ENCODE data around the gene LILRB1. TPM values are rescaled to one million over a fixed set of nuclear protein-coding genes. Genes with fewer than 3 reads are reported as not detected.
"Not testable (repeated sequence)": the region's sequence is repeated elsewhere in the genome, so short reads cannot be mapped to it uniquely, and the experiment has no call there.

Gene LILRB1
- total RNA-seq, 1 donor from 2014 or later: 1.5 TPM

DNA sequence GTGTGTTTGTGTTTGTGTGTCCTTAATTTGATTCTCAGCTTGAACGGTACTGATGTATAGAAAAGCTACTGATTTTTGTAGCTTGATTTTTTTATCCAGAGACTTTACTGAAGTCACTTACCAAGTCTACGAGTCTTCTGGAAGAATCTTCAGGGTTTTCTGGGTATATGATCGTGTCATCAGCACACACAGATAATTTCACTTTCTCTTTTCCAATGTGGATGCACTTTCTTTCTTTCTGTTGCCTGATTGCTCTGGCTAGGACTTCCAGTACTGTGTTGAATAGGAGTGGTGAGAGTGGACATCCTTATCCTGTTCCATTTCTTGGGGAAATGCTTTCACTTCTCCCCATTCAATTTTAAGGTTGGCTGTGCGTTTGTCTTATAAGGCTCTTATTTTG lies 7.9 kb upstream of the LILRB1 start:
- intact Hi-C loops (cut with DNase I): no loop called here
- no peak for DNase-seq (ENCODE audit: low spot score)

DNA sequence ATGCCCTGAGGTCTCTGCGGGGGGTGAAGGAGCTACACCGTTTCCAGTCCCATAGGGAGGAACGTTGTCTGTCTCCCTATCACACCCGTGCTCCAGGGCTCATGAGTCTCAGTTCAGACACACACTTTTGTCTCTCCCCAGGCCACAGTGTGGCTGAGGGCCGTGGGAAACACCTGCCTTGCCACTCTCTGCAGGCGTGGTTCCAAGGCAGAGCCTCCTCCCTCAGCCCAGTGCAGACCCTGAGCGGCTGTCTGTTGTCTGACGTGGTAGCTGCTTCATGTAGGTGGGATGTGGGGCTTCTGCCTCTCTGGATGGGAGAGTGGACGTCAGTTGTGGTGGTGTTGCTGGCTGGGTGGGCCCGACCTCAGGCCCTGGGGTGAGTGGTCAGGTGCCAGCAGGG lies 6.0 kb upstream of the LILRB1 start:
- DNase-seq (ENCODE audit: low spot score); intact Hi-C loops (cut with DNase I): not testable (repeated sequence)

DNA sequence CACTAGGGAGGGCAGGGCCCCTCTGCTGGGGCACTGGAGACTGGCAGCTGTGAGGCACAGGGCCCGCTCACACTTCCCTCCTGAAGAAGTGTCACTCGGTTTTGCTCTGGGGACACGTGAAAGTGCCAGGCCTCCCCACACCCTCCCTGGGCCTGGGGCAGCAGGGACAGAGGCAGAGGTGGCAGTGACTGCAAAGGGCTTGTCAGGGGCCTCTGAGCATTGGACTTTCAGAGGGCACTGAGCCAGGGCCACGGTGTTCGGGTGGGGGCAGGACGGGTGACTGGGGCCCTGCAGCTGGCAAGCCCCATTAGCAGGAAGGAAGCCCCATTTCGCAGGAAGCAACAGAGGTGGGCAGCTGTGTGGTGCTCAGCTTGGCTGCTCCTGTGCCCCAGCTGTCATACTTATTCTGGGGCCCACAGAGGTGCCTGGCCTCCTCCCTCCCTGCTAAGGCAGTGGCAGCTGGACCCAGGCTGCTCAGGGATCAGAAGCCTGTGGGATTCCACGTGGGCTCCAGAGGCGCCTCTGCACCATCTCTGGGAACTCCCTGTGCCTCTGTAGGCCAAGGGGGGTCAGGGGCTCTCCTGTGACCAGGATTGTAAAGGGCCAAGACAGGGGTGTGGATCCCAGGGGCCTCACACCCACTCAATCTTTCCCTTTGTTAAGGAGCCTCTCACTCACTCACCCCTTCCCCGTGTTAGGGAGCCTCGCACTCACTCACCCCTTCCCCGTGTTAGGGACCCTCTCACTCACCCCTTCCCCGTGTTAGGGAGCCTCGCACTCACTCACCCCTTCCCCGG lies 5.2 kb upstream of the LILRB1 start:
- intact Hi-C loops (cut with DNase I); DNase-seq (ENCODE audit: low spot score): not testable (repeated sequence)

DNA sequence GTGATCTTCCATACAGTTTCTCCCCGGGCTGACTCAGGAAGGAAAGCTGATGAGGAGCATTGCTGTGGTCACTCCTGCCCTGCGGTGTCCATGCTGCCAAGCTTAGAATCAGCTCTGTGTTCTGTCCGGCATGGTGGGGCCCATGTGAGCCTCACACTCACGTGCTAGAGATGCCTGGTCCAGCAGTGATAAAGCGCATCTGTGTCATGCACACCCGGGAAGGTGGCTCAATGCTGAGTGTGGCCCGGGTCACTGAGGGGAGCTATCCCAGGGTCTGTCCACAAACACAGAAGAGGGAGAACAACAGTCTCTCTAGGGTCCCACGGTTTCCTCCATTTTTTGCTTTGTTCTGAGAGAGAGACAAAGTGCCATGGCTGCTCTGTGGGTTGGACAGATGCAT lies 3.5 kb upstream of the LILRB1 start:
- intact Hi-C loops (cut with DNase I): no loop called here

DNA sequence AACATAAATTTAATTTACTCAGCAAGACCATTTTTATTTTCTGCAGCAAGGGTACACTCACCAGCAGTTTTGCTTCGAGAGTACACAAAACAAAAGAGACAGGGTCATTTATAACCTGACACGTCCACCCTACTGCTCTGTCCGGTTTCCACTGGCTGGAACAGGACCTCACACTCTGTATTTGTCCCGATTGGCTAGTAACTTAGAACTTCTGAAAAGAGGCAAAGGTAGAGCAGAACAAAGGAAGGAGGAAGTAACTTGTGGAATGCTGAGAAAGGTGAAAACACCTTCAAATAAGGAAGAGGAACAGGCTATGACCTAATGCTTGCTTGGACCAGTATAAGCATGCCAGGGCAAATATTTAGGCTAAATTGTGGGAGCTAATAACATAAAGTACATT lies 2.4 kb upstream of the LILRB1 start:
- intact Hi-C loops (cut with DNase I); DNase-seq (ENCODE audit: low spot score): not testable (repeated sequence)

More for the DNA sequence above, 3.5 kb upstream of the LILRB1 start:
- DNase-seq (ENCODE audit: low spot score): no peak

DNA sequence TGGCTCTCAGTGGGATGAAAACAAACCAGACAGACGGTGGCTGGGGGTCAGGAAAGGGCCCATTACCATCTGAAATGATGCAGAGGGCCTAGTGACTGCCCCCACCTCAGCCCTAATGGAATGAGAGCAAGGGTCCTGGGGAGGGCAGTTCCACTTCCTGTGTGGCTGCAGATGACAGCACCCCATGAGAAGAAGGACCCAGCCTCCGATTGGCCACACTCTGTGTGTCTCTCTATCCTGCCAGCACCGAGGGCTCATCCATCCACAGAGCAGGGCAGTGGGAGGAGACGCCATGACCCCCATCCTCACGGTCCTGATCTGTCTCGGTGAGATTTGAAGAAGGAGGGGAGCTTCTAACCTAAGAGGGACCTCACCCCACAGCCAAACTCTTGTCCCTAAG lies 498 bp downstream of the LILRB1 start:
- intact Hi-C loops (cut with DNase I): no loop called here
- no peak for DNase-seq (ENCODE audit: low spot score)

DNA sequence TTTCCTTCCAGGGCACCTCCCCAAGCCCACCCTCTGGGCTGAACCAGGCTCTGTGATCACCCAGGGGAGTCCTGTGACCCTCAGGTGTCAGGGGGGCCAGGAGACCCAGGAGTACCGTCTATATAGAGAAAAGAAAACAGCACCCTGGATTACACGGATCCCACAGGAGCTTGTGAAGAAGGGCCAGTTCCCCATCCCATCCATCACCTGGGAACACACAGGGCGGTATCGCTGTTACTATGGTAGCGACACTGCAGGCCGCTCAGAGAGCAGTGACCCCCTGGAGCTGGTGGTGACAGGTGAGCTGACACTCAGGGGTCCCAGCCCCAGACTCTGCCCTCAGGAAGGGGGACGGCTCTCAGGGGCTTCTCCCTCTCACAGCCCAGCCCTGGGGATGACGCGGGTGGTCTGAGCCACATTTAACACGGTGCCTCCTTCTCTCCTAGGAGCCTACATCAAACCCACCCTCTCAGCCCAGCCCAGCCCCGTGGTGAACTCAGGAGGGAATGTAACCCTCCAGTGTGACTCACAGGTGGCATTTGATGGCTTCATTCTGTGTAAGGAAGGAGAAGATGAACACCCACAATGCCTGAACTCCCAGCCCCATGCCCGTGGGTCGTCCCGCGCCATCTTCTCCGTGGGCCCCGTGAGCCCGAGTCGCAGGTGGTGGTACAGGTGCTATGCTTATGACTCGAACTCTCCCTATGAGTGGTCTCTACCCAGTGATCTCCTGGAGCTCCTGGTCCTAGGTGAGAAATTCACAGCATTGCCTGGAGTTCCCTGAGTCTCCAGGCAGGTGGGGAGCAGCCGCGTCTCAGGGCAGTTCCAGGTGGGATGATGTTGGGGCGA lies 1.4 kb downstream of the LILRB1 start:
- intact Hi-C loops (cut with DNase I); DNase-seq (ENCODE audit: low spot score): not testable (repeated sequence)

DNA sequence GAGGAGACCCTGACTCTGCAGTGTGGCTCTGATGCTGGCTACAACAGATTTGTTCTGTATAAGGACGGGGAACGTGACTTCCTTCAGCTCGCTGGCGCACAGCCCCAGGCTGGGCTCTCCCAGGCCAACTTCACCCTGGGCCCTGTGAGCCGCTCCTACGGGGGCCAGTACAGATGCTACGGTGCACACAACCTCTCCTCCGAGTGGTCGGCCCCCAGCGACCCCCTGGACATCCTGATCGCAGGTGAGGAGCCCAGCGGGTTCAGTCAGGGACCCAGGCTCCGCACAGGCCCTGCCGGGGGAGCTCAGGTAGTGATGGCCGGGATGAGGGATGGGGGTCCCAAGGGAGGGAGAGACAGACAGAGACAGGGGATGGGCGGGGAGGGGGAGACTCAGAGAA lies 2.2 kb downstream of the LILRB1 start:
- intact Hi-C loops (cut with DNase I); DNase-seq (ENCODE audit: low spot score): not testable (repeated sequence)

DNA sequence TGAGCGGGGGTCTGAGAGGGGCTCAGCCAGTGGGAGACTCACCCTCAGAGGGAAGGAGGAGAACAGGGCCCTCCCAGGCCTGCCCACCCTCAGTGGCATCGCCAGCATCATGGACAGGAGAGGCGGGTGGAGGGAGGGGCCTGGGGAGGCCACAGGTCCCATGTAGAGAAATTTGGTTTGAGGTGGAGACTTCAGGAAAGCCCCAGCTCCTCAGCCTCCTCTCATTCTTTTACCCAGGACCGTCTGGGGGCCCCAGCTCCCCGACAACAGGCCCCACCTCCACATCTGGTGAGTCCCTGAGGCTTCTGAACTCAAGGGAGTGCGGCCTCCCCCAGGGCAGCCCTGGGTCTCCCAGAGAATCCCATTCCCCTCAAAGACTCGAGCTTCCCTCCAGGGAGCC lies 3.1 kb downstream of the LILRB1 start:
- intact Hi-C loops (cut with DNase I): no loop called here
- DNase-seq (ENCODE audit: low spot score): no peak

DNA sequence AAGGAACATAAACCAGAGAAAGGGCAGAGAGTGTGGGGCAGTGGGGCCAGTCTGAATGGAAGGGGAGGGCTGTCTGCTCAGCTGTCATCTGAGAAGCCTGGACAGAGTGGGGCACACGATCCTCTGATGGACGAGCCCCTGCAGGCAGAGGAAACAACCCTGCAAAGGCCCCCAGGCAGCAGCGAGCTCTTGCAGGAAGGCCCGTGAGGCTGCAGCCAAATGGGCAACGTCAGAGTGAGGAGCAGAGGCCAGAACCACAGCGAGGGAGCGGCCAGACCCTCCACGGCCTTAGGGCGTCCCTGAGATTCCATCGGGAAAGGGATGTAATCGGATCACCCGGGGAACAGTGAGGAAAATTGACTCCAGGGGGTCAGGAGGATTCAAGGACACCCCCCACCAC lies 5.8 kb downstream of the LILRB1 start:
- DNase-seq (ENCODE audit: low spot score); intact Hi-C loops (cut with DNase I): not testable (repeated sequence)

DNA sequence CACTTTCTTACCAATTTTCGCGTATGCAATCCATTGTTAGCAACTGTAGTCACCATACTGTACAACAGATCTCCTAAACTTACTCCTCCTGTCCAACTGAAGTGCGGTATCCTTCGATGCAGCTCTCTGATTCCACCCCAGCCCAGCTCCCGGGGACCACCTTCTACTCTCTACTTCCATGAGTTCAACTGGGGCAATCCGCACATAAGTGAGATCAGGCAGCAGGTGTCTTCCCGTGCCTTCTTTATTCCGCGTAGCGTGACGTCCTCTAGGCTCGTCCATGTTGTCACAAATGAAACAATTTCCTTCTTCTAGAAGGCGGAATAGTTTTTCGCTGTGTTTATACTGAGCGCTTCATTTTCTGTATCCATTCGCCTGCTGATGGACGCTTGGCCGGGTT lies 8.4 kb downstream of the LILRB1 start:
- intact Hi-C loops (cut with DNase I): no loop called here
- DNase-seq (ENCODE audit: low spot score): no peak

DNA sequence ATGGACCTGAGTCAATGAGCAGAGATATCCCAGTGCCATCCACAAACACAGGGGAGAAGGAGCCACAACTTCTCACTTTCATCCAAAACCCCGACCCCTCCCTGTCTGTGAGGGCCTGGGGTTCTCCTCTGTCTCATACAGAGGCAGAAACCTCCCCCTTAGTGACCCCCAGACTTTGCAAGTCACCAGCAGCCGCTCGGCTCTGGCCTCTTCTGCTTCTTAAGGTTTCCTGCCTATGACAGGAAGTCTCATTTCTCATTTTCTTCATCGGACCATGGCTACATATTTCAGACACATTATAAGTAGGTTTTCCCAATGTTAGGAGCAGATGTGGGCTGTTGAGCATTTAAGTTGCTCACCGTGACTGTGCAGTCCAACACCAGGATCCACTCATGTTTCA lies 12.7 kb downstream of the LILRB1 start:
- DNase-seq (ENCODE audit: low spot score); intact Hi-C loops (cut with DNase I): not testable (repeated sequence)

DNA sequence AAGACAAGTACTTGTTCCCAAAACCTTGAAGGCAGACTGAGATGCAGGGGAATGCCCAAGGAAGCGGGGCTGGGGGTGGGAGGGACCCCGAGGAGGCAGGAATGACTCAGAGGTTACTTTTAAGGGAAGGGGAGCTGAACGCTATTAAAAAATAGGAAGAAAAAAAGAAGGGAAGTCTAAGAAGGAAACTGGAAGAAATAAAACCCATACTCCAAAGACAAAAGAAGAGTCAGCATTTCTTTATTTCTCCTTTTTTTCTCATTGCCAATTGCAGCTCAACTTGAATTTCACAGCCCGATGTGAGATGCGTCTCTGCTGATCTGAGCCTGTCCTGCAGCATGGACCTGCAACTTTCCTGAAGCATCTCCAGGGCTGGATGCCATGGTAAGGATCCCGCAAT lies 13.3 kb downstream of the LILRB1 start:
- DNase-seq (ENCODE audit: low spot score); intact Hi-C loops (cut with DNase I): not testable (repeated sequence)

DNA sequence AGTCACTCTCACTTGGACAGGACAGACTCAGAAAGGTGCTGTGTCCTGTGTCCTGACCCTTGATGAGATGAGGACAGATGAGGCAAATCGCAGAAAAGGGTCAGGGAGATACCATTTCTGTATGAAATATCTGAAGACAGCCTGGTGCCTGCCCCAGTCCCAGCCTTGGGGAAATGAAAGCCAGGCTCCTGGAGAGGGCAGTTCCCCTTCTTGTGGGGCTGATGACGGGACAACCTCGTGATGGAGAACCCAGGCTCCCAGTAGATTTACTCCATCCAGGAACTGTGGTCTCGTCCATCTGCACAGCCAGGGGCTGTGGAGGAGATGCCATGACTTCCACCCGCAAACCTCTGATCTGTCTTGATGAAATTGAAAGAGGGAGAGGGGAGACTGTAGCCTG lies 13.8 kb downstream of the LILRB1 start:
- intact Hi-C loops (cut with DNase I): no loop called here
- DNase-seq (ENCODE audit: low spot score): no peak

DNA sequence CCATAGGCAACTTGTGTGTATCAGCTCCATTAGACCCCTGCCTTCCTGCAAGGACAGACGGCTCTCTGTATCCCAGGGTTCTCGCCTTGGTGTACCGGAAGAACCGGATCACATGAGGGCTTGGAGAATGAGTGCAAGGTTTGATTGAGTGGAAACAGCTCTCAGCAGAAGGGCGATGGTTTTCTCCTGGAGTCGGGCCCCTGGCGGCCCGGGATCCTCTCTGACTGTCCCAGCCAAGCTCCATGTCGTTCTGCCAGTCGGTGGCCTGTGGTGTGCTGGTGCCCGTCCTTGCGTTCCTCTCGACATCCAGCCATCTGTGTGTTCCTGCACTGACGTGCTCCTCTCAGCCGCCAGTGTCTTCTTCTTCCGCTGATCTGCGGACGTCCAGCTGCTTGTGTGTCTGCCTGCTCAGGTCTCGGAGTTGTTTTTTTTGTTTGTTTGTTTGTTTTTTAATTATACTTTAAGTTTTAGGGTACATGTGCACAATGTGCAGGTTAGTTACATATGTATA lies 16.1 kb downstream of the LILRB1 start:
- intact Hi-C loops (cut with DNase I): no loop called here
- DNase-seq (ENCODE audit: low spot score): no peak

DNA sequence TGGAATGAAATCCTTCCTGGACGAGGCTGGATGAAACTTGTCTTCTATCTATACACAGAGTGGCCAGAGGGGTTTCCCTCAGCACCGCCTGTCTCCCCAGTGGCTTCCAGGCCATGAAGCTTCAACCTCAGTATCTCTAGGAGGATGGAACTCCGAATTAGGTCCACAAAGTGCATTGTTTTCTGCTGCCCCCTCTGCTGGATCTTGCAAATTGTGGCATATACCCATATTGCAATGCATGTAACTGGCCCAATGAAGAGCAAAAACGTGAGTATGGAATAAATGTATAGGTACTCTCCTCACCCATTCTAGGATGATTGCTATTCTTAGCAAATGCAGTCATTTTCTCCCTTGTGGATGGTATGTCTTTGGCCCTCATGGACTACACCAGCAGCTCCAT lies 17.8 kb downstream of the LILRB1 start:
- DNase-seq (ENCODE audit: low spot score): no peak
- intact Hi-C loops (cut with DNase I): no loop called here

DNA sequence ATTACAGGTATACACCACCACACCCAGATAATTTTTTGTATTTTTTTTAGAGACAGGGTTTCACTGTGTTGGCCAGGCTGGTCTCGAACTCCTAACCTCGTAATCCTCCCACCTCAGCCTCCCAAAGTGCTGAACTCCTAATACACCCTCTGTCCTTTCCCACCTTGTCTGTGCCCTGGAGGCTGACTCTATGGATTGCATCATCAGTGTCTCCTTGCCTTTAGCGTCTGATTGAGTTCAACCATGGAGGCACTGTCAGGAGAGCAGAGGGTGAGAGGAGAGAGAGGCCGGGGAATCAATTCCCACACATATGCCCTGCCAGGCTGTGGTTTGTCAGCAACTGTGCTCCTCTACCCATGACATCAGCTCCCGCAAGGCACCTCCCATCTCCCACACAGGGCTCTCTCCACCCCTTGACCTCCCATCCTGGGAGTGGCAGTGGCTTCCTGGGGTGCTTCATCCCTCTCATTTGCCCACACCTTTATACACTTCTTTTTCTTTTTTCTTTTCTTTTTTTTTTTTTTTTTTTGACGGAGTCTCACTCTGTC lies 19.9 kb downstream of the LILRB1 start:
- DNase-seq (ENCODE audit: low spot score): no peak
- intact Hi-C loops (cut with DNase I): no loop called here

DNA sequence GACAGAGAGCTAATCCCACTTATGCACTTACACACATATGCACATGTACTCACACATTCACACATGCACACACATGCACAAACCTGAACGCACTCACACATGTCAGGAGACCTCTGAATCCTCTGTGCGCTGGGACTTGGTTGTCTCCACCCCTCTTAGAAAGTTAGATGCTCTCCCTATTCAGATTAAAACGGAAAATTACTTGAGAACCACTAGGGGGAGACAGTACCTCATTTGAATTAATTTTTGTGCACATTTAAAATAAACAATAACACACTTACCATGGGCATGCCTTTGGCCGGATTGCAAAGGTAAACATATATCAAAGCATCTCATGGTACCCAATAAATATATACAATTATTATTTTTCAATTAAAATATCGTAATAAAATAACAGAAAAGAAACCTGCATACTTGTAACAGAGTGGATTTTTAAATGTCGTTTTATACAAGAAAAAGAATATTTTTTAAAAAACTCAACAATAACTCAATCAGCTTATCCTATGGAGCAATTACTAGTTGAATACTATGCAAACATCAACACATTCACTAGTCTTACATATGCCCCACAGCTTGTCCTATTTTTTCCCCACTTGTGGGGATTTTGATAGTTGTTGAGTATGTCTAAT lies 23.0 kb downstream of the LILRB1 start:
- intact Hi-C loops (cut with DNase I): no loop called here
- no peak for DNase-seq (ENCODE audit: low spot score)

DNA sequence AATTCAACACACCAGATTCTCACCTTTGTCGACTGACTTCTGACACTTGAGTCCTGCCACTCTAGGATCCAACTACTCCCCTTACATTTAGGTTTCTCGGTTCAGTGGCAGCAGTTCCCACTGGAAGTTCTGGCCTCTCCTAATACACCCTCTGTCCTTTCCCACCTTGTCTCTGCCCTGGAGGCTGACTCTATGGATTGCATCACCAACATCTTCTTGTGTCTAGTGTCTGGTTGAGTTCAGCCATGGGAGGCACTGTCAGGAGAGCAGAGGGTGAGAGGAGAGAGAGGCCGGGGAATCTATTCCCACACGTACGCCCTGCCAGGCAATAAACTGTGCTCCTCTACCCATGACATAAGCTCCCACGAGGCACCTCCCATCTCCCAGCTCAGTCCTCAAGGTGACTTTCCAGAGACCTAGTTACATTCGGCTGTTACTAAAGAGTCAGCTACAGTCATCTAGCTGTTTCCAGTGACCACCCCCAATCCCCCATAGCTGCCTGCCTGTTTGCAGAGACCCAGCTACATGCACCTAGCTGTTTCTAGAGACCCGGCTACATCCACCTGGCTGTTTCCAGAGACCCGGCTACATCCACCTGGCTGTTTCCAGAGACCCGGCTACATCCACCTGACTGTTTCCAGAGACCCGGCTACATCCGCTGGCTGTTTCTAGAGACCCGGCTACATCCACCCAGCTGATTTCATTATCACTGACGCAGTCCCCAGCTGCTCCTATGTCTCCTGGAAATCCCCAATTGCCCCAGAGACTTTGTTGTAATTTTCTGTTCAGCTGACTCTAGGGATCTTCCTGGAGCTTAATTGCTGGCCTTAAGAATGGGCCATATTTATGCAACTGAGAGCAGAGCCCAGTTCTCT lies 24.4 kb downstream of the LILRB1 start:
- intact Hi-C loops (cut with DNase I): no loop called here

More for the DNA sequence above, 24.4 kb downstream of the LILRB1 start:
- no peak for DNase-seq (ENCODE audit: low spot score)
